GM18517 (cell line): ENCODE results near the gene CYSTM1.

ENCODE experiments used
- ATAC-seq: cut with Tn5 transposase; IDR thresholded peaks from one replicate; pipeline ENCODE4 v1.9.1; 2021; ENCODE audit warnings: mild to moderate bottlenecking, moderate library complexity; ENCODE audit not compliant: unreplicated experiment

The CYSTM1 gene

DNA sequence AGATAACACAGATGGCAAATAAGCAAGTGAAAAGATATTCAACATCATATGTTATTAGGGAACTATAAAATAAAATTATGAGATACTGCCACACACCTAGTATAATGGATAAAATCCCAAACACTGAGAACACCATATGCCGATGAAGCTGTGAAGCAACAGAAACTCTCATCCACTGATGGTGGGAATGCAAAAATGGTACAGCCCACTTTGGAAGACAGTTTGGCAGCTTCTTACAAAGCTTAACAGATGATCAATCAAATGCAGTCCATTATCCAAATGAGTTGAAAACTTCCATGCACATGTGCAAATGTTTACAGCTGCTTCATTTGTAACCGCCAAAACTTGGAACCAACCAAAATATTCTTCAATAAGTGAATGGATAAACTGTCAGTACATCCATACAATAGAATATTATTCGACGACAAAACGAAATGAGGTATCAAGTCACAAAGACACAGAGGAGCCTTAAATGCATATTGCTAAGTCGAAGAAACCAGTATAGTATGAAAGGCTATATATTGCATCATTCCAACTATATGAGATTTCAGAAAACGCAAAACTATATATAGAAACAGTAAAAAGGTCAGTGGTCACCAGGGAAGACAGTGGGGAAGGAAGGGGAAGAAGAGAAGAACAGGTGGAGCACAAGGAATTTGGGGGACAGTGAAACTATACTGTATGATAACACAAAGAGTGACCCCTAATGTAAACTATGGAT lies 113.0 kb downstream of the CYSTM1 start:
- ATAC-seq: no peak

- no peak for ATAC-seq
Observed at GRCh38 chr5:140292212-140293036, 117.4 kb downstream of the CYSTM1 start.
